Stimulated activated CD8-positive, alpha-beta memory T cell treated with anti-CD3 and anti-CD28 coated beads, Interleukin-7, amount 100 ng/mL, for 24 hours (primary cell): ENCODE data around the gene CSNK1A1.
"Not testable (repeated sequence)": the region's sequence is repeated elsewhere in the genome, so short reads cannot be mapped to it uniquely, and the experiment has no call there.

Experiments
- DNase-seq: peaks from one replicate; pipeline ENCODE4 v3.0.0-alpha.2; 2020; ENCODE audit warnings: low read depth

The CSNK1A1 gene

DNA sequence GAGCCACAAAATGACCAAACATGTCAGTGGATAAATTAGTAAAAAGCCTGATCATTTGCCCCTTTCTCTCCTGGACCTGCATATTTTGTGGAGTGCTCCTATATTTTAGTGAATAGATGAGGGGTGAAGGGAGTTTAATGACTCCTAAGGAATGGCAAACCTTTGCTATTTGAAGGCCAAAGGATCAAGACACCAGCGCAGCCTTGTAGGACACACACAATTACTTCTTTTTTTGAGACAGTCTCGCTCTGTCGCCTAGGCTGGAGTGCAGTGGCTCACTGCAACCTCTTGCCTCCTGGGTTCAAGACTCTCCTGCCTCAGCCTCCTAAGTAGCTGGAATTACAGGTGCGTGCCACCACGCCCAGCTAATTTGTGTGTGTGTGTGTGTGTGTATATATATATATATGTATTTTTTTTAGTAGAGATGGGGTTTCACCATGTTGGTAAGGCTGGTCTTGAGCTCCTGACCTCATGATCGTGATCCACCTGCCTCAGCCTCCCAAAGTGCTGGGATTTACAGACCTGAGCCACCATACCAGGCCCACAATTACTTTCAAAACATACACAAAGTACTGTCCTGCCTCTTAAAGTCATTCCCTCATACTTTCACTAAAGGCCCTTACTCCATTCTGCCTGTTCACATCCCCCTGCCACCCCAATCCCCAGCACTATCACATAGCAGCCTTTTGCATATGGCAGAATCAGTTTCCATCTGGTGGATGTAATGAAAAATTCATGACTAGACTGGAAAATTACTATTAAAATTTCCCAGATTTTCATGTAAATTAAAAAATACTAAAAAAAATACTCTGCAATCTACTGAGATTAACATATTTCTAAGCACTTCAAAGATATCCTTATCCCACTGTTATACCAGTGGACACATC is 60.4 kb downstream of the CSNK1A1 start:
- no peak for DNase-seq

DNA sequence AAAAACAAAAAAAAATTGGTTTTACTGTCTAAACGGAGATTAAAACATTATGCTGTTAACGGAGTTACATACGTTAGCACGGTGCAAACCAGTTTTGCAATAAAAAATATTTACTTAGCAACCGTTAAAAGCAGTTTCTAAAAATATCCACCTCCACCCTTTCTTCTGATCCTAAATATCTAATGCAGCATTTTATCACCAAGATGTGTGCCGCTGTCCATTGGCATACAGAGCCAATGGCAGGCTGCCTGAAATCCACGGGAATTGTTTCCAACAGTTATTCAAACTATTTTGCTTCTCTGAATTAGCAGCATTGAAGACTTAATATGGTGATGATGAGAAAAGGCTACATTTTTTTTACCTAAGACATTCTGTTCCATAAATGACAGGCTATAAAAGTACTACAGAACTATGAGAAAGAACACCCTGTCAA is 61.6 kb downstream of the CSNK1A1 start:
- DNase-seq: no peak

DNA sequence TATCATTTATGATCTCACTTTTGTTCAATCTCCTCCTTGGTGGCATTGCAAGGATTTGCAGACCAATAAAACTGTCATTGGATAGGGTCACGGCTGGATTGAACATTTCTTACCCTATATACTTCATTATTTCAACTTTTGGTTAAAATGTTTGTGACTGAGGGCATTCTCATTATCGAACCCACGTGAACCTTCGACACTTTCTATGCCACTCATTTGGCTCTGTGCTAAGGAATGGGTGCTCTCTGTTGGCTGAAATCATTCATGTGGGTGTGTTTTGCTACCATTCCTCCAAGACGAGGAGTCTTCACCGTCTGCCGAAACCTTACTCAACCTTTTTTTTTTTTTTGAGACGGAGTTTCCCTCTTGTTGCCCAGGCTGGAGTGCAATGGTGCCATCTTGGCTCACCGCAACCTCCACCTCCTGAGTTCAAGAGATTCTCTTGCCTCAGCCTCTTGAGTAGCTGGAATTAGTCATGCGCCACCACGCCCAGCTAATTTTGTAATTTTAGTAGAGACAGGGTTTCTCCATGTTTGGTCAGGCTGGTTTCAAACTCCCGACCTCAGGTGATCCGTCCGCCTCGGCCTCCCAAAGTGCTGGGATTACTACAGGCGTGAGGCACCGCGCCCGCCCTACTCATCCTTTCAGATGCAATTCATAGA is 62.5 kb downstream of the CSNK1A1 start:
- DNase-seq: no peak

DNA sequence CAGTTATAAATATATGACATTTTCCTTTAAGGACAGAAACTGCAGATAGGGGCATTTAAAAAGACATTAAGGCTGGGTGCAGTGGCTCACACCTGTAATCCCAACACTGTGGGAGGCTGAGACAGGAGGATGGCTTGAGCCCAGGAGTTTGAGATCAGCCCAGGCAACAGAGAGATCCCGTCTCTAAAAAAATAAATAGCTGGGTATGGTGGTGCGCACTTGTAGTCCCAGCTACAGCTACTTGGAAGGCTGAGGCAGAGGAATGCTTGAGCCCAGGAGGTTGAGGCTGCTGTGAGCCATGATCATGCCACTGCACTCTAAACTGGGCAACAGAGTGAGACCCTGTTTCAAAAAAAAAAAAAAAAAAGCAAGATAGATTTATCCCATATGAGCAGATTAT is 63.6 kb downstream of the CSNK1A1 start:
- no peak for DNase-seq

DNA sequence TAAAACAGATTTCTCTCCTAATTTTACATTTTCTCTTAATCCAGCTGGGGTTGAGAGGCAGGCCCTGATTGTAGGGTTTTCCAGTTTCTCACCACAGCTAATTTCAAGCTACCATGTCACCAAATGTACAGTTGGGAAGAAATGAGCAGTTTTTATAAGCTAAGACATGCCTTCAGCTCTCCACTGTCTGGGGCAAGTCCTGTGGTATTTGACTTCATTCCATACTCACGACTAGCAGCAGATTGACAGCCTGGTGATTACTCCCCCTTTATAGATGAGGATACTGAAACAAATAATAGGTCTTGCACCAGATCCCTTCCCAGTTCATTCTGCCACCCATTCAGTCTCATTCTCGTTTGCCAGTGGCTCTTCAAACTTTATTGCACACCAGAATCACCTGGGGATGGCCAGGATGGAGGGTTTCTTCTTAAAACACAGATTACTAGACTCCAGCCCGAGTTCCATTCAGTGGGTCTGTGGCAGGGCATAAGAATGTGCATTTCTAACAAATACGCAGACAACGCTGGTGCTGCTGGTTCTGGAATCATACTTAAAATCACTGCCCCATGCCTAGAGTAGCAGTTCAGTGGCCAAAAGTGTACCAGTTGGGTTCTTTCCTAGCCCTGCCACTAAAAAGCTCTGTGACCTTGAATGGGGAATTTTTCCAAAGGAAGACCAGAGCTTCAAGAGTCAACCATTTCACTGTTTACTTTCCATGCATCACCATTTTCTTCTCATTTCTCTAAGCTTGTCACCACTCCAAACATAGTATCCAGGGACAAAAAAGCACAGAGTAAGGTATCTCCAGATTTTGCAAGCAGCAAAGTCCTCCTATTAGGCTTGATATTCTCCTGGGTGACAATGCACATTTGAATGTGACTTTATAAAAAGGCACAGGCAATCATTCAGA is 64.3 kb downstream of the CSNK1A1 start:
- DNase-seq: no peak

DNA sequence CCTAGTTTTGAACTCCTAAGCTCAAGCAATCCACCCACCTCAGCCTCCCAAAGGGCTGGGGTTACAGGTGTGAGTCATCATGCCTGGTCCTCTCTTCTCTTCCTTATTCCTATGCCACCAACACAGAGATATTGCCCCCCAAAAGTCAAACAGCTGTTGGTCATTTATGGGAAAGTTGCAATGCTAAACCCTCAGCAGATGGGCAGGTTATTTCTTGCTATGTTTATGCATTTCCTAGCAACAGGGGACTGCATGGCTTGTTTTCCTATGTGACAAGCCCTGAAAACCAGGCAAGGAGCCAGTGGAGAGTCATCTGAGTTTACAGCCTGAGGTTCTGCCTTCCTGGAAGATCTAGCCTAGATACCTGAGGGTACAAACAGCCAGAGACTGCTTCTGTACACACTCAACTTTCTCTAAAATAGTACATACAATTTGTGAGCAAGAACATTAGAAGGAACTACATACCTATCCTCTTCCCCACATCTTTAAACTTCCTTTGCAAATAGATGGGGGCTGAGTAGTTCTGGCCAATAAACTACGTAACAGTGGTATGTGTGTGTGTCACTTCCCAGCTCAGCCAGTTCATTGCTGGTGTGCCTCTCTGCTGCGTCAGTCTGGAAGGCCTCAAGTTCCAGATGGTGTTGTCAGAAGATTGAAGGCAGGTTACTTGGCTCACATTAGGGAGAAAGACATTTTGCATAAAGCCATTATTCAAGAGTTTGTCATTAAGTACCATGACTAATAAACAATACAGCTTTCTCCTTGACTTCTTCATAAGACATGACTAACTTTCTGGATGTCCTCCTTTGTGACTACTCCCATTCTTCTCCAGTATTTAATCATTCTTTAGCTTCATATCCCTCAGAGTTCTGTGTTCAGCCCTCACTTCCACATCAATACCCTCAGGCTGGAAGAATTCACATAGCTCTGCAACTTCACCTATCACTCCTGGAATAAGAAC is 65.3 kb downstream of the CSNK1A1 start:
- no peak for DNase-seq

DNA sequence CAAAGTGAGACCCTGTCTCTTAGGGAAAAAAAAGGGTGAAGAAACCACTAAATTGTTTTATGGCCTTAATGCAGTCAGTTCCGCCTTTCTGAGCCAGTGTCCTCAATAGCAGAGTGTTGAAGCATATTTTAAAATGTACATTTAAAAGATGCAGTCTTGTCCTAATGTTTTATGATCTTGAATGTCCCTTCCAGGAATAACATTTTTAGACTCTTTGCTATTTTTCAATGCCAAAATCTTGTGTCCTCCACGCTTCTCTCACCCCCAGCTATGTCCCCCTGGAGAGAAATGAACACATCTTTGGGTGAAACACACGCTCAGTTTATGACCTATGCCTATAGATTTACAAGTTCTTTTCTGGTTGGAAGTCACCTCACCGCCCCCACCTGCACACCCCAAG is 69.8 kb downstream of the CSNK1A1 start:
- no peak for DNase-seq

DNA sequence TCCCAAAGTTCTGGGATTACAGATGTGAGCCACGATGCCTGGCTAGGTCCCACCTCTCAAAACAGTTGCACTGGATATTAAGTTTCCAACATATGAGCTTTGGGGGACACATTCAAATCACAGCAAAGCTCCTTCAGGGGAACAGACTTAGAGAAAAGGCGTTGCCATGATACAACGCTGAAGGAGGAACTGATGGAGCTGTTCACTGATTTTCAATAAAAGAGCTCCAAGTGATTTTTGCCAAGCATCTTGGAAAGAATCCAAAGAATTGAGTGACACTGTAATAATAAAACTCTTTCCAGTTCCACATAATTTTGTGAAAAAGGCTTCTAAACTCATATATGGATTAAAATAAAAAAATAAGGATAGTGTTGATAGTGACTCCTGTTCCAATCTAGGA is 72.5 kb downstream of the CSNK1A1 start:
- no peak for DNase-seq

DNA sequence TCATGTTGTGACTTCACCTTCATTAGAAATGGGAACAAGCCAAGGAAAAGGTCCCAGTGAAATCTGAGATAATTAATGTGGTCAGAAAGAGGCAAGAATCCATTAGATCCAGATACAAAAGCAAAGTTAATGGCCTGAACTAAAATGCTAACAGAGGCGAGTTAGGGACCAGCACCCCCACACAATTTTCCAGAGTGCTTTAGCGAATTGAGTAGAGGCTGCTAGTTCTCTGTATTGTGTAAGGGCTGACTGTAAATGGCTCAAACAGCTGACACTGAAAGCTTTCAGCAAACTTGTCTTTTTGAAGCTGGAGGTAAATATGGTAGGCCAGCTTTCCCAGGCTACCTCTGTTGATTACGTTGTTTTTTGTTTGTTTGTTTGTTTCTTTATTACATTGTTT is 75.5 kb downstream of the CSNK1A1 start:
- DNase-seq: no peak

DNA sequence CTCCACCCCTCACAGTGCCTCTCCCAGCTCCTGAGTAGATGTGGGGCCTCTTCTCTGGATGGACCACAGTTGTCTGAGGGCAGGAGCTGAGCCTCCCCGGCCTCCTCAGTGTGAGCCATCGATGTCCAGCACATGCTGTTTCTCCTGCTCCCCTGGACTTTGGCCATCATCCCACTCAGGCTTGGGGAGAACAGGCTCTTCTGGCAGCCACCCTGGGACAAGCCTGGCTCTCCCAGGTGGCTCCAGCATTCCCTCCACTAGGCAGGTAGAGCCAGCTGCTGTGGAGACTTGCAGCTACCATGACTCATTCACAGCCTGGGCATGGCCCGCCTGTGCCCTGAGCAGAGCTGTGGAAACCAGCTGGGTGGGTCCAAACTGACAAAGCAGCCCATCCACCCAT is 77.0 kb downstream of the CSNK1A1 start:
- DNase-seq: no peak

DNA sequence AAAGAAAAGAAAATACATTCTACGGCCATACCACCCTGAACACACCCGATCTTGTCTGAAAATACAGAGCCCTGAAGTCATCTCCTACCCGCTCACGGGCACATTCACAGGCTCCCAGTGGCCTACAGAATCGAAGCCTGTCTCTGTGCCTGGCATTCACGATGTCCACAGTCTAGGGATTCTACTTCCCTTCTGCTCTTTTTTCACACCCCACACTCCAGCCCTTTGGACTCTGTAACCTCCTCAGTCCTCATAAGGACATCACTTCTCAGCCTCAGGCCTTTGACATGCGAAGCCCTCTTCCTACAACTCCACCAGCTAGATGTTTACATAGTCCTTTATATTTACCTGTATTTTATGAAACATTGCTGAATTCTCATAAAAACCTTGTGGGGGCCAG is 77.8 kb downstream of the CSNK1A1 start:
- no peak for DNase-seq

DNA sequence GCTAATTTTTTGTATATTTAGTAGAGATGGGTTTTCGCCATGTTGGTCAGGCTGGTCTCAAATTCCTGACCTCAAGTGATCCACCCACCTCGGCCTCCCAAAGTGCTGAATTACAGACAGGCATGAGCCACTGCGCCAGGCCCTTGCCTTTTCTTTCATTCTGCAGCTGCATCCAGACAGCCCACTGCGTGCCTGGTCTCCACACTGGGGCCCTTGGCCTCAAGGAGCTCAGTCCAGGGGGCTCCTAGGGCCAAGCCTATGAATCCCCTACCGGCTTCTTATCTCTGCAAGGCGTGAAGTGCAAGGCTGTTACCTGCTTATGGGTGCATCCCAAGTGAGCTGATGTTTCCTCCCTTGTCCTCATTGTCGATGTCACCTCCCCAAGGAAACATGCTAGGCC is 78.8 kb downstream of the CSNK1A1 start:
- DNase-seq: no peak

DNA sequence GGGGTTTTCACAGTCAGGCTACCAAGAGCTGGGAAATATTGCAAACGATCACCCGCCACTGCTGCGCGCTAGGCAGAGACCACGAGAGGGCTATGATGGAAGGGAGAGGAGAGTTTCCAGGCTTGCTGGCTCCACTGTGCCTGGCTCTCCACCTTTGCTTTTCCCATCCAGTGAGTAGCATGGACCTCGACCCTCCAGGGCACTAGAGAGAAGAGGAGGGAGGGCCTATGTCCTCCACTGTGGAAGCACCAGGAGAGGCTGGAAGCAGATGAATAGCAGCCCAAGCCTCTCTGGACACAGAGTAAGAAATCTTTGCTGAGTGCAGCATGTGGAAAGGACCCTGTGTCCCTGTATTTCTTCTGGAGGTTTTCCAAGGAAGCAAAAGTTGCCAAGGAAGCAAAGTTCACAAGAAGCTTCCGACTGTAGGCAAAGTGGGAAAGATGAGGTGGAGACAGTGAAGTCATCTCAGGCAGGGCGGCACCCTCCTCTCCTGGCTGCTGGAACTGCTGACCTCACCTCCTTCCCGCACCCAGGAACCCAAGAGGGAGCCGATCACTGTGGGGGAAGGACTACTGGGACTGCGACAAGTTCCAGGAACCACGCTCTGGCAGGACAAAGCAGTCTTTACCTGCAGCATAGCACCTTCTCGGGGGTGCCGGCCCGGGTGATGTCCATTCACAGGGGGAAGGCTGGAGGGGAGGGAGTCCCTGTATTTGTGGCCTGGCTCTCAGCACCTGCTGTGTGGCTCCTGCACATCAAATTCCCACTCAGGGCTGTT is 79.6 kb downstream of the CSNK1A1 start:
- DNase-seq: no peak

DNA sequence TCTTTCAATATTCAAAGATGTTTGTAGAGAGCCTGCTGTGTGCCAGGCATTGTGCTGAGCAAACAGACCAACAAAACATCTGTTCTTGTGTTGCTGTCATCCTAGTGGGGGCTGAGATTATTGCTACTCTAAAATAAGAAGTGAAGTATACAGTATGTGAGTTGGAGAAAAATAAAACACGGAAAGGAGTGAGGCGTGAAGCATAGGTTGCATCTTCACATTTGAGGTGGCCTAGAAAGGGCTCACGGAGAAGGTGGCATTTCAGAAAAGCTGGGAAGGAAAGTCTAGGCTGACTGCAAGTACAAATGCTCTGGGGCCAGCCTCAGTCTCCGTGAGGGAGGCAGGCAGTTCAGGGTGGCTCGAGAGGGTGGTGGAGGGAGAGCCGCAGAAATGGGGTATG is 80.3 kb downstream of the CSNK1A1 start:
- DNase-seq: no peak

DNA sequence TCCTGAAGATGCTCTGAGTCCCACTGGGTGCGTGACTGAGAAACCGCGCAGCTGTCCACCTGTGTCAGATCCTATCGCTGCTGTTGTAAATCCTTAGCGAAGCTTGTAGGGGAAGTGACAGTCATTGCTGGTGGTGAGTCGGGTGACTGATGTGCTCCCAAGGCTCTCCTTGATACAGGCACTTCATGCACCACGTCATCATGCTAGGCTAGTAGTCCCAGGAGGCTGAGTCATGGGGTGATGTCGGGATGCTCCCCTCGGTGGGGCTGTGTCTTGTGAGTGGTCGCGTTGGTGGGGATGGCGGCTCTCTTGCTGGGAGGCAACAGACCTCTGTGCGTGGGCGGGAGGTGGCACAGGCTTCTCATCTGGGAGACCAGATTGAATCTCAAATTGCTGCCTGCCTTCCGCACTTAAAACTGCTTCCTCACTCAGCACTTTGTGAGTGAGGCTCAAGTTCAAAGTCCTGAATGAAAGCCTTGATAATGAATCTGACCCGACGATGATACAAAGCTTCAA is 84.7 kb downstream of the CSNK1A1 start:
- no peak for DNase-seq

DNA sequence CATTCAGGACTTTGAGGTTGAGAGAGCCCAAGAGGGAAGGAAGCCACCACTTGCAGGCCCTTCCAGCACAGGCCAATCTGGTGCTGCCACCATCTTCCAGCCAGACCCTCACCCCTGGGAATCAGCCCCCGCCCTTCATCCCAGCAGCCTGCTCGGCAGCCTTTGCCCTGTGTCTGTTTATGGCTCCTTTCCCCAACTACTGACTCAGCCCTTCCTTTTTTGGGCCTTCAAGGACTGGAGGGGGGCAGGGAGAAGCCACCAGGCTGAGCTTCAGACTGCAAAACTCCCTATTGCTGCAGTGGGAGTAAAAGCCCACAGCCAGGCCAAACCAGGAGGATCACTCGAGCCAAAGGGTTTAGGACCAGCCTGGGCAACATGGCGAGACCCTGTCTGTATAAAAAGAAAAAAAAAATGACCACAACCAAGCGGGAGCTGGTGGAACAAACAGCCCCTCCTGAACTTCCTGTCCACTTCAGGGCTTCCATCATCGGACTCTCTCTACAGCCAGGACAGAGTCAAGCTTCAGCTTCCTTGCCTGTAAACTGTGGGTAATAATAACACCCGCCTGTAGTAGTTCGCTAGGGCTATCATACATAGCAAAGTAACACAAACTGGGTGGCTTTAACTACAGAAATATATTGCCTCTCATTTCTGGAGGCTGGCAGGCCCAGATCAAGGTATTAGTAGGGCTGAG is 86.3 kb downstream of the CSNK1A1 start:
- no peak for DNase-seq

DNA sequence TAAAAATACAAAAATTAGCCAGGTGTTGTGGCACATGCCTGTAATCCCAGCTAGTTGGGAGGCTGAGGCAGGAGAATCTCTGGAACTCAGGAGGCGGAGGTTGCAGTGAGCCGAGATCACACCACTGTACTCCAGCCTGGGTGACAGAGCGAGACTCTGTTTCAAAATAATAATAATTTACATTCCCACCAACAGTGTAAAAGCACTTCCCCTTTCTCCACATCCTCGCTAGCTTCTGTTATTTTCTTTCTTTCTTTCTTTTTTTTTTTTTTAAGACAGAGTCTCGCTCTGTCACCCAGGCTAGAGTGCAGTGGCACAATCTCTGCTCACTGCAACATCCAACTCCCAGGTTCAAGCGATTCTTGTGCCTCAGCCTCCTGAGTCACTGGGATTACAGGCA is 89.3 kb downstream of the CSNK1A1 start:
- DNase-seq: not testable (repeated sequence)

DNA sequence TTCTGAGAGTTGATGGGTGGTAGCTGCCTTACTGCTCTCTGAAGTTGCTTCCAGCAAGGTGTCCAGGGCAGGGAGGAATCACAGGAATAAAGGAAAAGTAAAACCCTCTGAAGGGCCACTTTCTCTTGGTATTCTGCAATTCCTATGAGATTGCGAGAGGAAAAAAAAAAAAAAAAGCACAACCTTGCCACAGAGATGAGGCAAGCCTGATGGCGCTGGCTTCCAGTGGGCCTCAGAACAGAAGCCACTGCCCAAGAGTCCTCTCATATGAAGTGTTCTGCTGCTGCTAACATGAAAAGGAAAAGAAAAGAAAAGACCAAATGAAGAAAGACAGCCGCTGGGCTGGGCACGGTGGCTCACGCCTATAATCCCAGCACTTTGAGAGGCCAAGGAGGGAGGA is 91.3 kb downstream of the CSNK1A1 start:
- no peak for DNase-seq

DNA sequence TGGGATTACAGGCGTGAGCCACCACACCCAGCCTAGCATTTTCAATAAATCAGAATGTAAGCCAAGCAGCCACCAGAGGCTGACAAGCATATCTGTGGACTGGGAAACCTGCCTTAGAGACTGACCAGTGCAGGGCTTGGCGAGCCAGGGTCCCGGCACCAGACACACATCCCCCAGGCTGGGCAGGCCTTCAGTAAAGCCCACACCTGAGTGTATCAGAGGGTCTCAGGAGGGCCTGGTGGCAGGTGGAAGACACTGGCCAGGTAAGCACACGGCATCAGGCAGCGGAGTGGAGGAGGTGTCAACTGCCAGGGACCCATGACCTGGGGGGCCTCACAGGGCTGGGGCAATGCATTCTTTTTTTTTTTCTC is 93.9 kb downstream of the CSNK1A1 start:
- no peak for DNase-seq
